Chondrocyte (in vitro differentiated cells): Measurements from ENCODE around the gene KAT14. TPM values are rescaled to one million over a fixed set of nuclear protein-coding genes. Genes with fewer than 3 reads are reported as not detected.

Source experiments
- DNase-seq: peaks from one replicate; pipeline ENCODE4 v3.0.0; 2021; ENCODE audit warnings: mixed read lengths, low spot score
- H3K27ac Mint-ChIP-seq: one replicate; pipeline ENCODE4 v1.8.0; 2021; ENCODE audit warnings: mild to moderate bottlenecking, moderate library complexity, mixed read lengths; ENCODE audit not compliant: unreplicated experiment
- H3K27me3 Mint-ChIP-seq: 2 replicates; pipeline ENCODE4 v1.8.0; 2021; ENCODE audit warnings: low read depth, mixed read lengths
- H3K36me3 Mint-ChIP-seq: 2 replicates; pipeline ENCODE4 v1.8.0; 2021; ENCODE audit warnings: low read depth, mixed read lengths
- H3K4me1 Mint-ChIP-seq: 2 replicates; pipeline ENCODE4 v1.8.0; 2021; ENCODE audit warnings: low read depth, mild to moderate bottlenecking, mixed read lengths
- H3K4me3 Mint-ChIP-seq: one replicate; pipeline ENCODE4 v1.8.0; 2021; ENCODE audit warnings: mild to moderate bottlenecking, moderate library complexity, mixed read lengths; ENCODE audit not compliant: unreplicated experiment
- H3K9me3 Mint-ChIP-seq: 2 replicates; pipeline ENCODE4 v1.8.0; 2021; ENCODE audit warnings: low read depth, mixed read lengths
- CTCF ChIP-seq: fragments of 200-600 bp; sonication (generic); IDR thresholded peaks from 2 replicates; pipeline ENCODE4 v1.5.0; 2021; ENCODE audit warnings: antibody characterized with exemption, mild to moderate bottlenecking, moderate library complexity
- total RNA-seq: library from RNA; stranded (reverse); gene quantifications from 3 replicates; pipeline ENCODE4 v1.2.1, GENCODE V29; 2021

The KAT14 gene
- total RNA-seq, 1 donor from 2014 or later = 14.1 TPM

DNA sequence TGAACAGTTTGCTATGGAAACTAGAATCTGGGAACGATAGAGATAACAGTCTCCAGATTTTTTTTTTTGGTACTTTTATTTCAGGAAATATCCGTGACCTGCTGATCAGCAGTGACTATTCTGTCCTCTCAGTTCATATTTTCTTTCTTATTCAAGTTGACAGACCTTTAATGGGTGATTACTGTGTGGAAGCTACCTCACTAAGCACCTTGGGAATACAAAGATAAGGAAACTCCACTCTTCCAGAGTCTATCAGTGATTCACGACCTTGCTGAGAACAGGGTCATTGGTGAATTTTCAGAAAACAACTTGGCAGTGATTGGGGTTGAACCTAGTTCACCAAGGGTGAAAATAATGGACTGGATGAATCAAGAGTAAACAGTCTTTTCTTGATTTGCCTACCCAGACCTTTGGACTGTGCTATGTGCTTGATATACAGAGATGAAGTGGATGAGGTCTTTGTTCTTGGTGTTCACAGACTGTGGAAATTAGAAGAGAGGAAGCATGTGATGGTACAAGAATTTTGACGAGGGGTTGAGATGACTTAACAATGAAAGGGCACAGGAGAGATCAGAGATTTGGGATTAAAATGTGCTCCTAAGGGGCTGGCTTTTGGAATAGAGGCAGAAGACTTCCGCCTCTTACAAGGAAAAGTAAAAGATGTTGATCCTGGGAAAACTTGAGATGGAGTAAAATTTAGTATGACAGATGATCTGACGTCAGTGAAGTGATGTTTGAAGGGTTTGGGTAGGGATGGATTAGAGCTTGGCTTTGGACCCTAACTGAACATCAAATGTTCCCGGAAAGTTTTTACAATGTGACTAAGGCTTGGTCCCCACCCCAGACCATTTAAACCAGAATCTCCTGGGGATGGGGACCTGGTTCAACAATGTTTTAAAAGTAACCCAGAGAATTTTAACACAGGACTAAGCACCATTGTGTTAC is 1.2 kb downstream of the KAT14 start:
- Mint-ChIP-seq H3K4me3 (peak overlapping the region; percentile 86), H3K27me3 (peaks cover 1% of the 10 kb centered on the region), H3K27ac (no peak overlapping the region), H3K9me3 (no peaks in the 10 kb centered on the region), H3K4me1 (peaks cover 22% of the 10 kb centered on the region), H3K36me3 (peaks cover 7% of the 10 kb centered on the region)
- TF ChIP-seq CTCF = no peak
- no peak for DNase-seq

GRCh38 chr20:18139832-18140231 is 2.2 kb downstream of the KAT14 start:
- no peak overlapping the region for H3K27ac Mint-ChIP-seq
- H3K9me3 Mint-ChIP-seq = no peaks in the 10 kb centered on the region
- no peaks in the 10 kb centered on the region for H3K27me3 Mint-ChIP-seq
- no peak for TF ChIP-seq CTCF
- H3K36me3 Mint-ChIP-seq = peaks cover 7% of the 10 kb centered on the region
- H3K4me1 Mint-ChIP-seq = peaks cover 22% of the 10 kb centered on the region
- H3K4me3 Mint-ChIP-seq = no peak overlapping the region
- DNase-seq = no peak

DNA sequence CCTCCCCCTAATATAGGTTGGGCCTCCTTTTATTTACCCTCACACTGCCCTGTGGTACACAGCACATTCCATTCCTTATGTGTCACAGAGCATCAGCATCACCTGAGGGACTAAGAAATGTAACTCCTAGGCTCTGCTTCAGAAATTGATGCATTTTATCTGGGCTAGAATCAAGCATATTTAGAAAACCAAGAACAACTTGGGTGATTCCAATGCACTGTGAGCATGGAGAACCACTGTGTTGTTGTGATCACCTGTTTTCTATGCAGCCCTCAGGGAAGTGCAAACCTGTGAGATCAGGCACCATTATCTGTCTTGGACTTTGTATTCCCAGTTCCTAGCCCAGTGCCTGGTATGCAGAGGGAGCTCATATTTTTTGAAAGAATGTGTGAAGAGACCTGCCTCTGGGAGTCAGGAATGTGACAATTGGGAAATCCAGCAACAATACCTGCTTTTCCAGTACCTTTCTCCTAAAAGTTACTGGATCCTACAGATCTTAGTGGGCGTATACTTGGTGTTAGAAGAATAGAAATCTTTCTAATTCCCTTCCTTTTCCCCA is 7.0 kb downstream of the KAT14 start:
- no peak for TF ChIP-seq CTCF
- H3K27me3 Mint-ChIP-seq = no peaks in the 10 kb centered on the region
- H3K9me3 Mint-ChIP-seq = no peaks in the 10 kb centered on the region
- H3K36me3 Mint-ChIP-seq = peaks cover 12% of the 10 kb centered on the region
- peaks cover 6% of the 10 kb centered on the region for H3K4me1 Mint-ChIP-seq
- no peak overlapping the region for H3K27ac Mint-ChIP-seq
- H3K4me3 Mint-ChIP-seq = no peak overlapping the region
- no peak for DNase-seq

GRCh38 chr20:18154342-18154741 is 16.7 kb downstream of the KAT14 start:
- H3K9me3 Mint-ChIP-seq = no peaks in the 10 kb centered on the region
- no peak overlapping the region for H3K27ac Mint-ChIP-seq
- no peaks in the 10 kb centered on the region for H3K4me1 Mint-ChIP-seq
- no peak for TF ChIP-seq CTCF
- peaks cover 16% of the 10 kb centered on the region for H3K36me3 Mint-ChIP-seq
- H3K27me3 Mint-ChIP-seq = no peaks in the 10 kb centered on the region
- DNase-seq = no peak
- H3K4me3 Mint-ChIP-seq = no peak overlapping the region

DNA sequence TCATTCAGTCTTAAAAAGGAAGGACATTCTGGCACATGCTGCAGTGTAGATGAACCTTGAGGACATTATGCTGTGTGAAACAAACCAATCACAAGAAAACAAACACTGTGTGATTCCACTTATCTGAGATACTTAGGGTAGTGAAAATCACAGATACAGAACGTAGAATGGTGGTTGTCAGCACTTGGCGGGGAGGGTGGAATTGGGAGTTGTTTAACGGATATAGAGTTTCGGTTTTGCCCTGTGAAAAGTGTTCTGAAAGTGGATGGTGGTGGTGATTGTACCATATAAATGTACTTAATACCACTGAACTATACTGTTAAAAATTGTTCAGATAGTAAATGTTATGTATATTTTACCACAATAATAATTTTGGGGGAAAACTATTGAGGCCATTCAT is 18.4 kb downstream of the KAT14 start:
- DNase-seq = no peak
- no peak overlapping the region for H3K27ac Mint-ChIP-seq
- H3K36me3 Mint-ChIP-seq = peaks cover 16% of the 10 kb centered on the region
- no peak for TF ChIP-seq CTCF
- no peaks in the 10 kb centered on the region for H3K27me3 Mint-ChIP-seq
- H3K4me1 Mint-ChIP-seq = no peaks in the 10 kb centered on the region
- H3K9me3 Mint-ChIP-seq = no peaks in the 10 kb centered on the region
- H3K4me3 Mint-ChIP-seq = no peak overlapping the region
